Subcutaneous adipose tissue (tissue), 4 donors: ENCODE measurements around the gene USP6. TPM values are rescaled to one million over a fixed set of nuclear protein-coding genes. Genes with fewer than 3 reads are reported as not detected.

Source experiments
- total RNA-seq, 4 donors: library from RNA; depleted of rRNA; stranded (reverse); fragments of >200 nt; gene quantifications; one replicate each; pipeline ENCODE4 v1.1.0, GENCODE V29; 2016
- TF ChIP-seq, protein P1 (sequence below): fragments of 450-650 bp; IDR thresholded peaks from one replicate; pipeline ENCODE4 v1.5.1; 2016; ENCODE audit warnings: low read depth, mild to moderate bottlenecking, control low read depth, antibody characterized with exemption, moderate library complexity

USP6 gene
- total RNA-seq, 4 donors from 2014 or later, result 0.22 to 5.1 (median 0.51) TPM; not detected in 1

GRCh38 chr17:5164436-5164835 lies 48.6 kb downstream of the USP6 start:
- TF ChIP-seq, protein P1, sequence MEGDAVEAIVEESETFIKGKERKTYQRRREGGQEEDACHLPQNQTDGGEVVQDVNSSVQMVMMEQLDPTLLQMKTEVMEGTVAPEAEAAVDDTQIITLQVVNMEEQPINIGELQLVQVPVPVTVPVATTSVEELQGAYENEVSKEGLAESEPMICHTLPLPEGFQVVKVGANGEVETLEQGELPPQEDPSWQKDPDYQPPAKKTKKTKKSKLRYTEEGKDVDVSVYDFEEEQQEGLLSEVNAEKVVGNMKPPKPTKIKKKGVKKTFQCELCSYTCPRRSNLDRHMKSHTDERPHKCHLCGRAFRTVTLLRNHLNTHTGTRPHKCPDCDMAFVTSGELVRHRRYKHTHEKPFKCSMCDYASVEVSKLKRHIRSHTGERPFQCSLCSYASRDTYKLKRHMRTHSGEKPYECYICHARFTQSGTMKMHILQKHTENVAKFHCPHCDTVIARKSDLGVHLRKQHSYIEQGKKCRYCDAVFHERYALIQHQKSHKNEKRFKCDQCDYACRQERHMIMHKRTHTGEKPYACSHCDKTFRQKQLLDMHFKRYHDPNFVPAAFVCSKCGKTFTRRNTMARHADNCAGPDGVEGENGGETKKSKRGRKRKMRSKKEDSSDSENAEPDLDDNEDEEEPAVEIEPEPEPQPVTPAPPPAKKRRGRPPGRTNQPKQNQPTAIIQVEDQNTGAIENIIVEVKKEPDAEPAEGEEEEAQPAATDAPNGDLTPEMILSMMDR, result no peak

DNA sequence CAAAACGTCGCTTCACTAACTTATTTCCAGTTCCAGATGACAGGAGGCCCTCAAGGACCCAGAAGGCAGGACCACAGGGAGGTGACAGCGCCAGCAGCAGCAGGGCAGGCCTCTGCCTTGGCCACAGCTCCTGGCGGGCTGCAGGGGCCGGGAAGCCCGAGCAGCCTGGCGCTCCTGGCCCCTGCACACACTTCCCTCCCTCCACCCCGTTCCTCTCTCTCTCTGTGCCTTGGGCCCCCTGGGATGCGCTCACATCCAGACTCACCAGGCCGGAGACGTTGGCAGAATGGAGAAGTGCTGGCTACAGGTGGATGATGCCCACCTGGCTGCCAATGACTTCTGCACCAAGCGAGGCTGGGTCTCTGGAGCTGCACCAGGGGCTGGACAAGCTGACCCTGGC lies 63.2 kb downstream of the USP6 start:
- TF ChIP-seq, protein P1, result no peak

GRCh38 chr17:5181509-5182305 lies 65.9 kb downstream of the USP6 start:
- TF ChIP-seq, protein P1, result no peak

GRCh38 chr17:5182597-5183409 lies 67.0 kb downstream of the USP6 start:
- TF ChIP-seq, protein P1, result no peak

DNA sequence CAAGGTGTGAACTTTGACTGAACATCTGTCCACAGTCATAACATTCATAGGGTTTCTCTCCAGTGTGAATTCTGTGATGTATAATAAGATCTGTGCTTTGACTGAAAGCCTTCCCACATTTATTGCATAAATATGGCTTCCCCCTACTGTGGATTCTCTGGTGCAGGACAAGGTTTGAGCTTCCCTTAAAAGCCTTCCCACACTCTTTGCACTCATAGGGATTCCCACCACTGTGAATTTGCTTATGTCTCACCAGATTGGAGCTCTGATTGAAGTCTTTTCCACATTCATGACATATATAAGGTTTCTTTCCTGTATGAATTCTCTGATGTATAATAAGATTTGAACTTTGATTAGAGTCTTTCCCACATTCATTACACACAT lies 67.6 kb downstream of the USP6 start:
- TF ChIP-seq, protein P1, result no peak

DNA sequence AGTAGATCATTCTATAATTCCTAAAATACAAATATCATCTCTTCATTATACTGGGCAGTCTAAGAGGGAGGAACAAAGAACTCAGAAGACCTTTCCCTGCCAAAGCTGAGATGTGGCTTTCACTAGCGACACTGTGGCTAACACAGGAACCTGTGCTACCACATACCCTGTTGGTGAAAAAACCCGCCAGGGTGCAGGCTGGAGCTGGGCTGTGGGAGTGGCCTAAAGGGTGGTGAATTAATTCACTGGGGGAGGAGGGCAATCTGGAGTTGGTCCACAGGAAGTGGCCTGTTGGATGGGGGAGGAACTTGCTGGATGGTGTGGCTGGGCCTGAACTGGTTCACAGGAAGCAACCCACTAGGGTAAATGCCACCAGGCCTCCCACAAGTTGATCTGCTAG lies 68.5 kb downstream of the USP6 start:
- TF ChIP-seq, protein P1, result no peak

DNA sequence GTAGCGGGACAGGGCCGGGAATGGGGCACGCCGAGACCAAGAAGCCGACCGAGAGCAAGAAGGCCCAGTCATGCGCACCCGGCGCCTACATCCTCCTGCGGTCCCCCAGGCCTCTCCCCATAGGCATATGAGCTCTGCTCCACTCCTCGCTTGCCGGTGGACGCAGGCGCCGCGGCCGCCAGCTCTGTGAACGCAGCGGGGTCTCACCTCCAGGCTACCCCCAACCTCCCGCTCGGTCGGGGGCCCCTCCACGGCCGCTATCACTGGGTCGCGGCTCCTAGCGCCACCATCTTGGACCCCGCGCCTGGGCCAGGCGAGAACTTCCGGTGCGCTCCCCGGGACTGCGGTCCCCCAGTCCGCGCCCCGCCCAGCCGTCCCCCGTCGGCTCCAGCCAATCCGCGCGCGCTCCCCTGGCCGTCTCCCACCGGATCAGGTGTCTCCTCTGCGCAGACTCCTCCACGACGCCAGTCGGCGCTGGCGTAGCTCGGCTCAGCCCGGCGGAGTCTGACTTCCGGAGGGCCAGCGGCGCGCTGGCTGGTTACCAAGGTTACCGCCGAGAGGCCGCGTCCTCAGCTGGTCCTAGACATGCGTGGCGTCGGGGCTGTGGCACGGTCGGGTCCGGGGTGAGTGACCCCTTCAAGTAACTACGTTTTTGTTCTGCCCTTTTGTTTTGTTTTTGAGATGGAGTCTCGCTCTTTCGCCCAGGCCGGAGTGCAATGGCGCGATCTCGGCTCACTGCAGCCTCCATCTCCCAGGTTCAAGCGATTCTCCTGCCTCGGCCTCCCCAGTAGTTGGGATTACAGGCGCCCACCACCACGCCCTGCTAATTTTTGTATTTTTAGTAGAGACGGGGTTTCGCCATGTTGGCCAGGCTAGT lies 75.9 kb downstream of the USP6 start, which contains the start of gene ZNF594:
Gene ZNF594, minus strand, starts transcription at position 328 of the 877 bp plus-strand sequence. CDS start 7,612 bp downstream, outside the sequence.
- TF ChIP-seq, protein P1, result no peak
